H9 (cell line): ENCODE data around the gene NEGR1. TPM values are rescaled to one million over a fixed set of nuclear protein-coding genes. Genes with fewer than 3 reads are reported as not detected.

Experiments used
- DNase-seq: peaks from one replicate; pipeline ENCODE4 v3.0.0-alpha.2; 2017
- H2AFZ ChIP-seq: one replicate; pipeline ENCODE4 v1.6.1; 2013; ENCODE audit warnings: mild to moderate bottlenecking, low read length, control low read depth, moderate library complexity
- H2AK5ac ChIP-seq: 2 replicates; pipeline ENCODE4 v1.6.1; 2013; ENCODE audit warnings: low read length, control low read depth, mixed read lengths; ENCODE audit not compliant: insufficient read length
- H2BK120ac ChIP-seq: one replicate; pipeline ENCODE4 v1.6.1; 2013; ENCODE audit warnings: low read depth, mild to moderate bottlenecking, low read length, control low read depth, inconsistent platforms; ENCODE audit not compliant: poor library complexity, severe bottlenecking
- H2BK12ac ChIP-seq: 2 replicates; pipeline ENCODE4 v1.6.1; 2013; ENCODE audit warnings: low read length, control low read depth, mixed read lengths, low read depth; ENCODE audit not compliant: insufficient read length
- H2BK15ac ChIP-seq: 2 replicates; pipeline ENCODE4 v1.6.1; 2013; ENCODE audit warnings: low read depth, low read length, control low read depth
- H2BK20ac ChIP-seq: one replicate; pipeline ENCODE4 v1.6.1; 2013; ENCODE audit warnings: low read depth, mild to moderate bottlenecking, low read length, control low read depth, inconsistent platforms; ENCODE audit not compliant: poor library complexity, severe bottlenecking
- H2BK5ac ChIP-seq: 2 replicates; pipeline ENCODE4 v1.6.1; 2013; ENCODE audit warnings: low read length, control low read depth, mixed read lengths; ENCODE audit not compliant: insufficient read length
- H3K14ac ChIP-seq: 2 replicates; pipeline ENCODE4 v1.6.1; 2013; ENCODE audit warnings: low read length, control low read depth; ENCODE audit not compliant: insufficient read depth
- H3K18ac ChIP-seq: 2 replicates; pipeline ENCODE4 v1.6.1; 2013; ENCODE audit warnings: low read depth, mild to moderate bottlenecking, mixed read lengths, low read length, control low read depth; ENCODE audit not compliant: insufficient read length
- H3K23ac ChIP-seq: 2 replicates; pipeline ENCODE4 v1.6.1; 2013; ENCODE audit warnings: low read length, control low read depth, mixed read lengths, low read depth; ENCODE audit not compliant: insufficient read length
- H3K23me2 ChIP-seq: 2 replicates; pipeline ENCODE4 v1.6.1; 2013; ENCODE audit warnings: low read depth, mild to moderate bottlenecking, mixed read lengths, low read length, control low read depth; ENCODE audit not compliant: insufficient read length, poor library complexity, severe bottlenecking
- H3K27ac ChIP-seq: 2 replicates; pipeline ENCODE4 v1.5.1; 2013; ENCODE audit warnings: low read length, control low read depth, mixed read lengths, low read depth; ENCODE audit not compliant: insufficient read length
- H3K27me3 ChIP-seq: 2 replicates; pipeline ENCODE4 v1.6.1; 2013; ENCODE audit warnings: low read length, control low read depth, inconsistent platforms; ENCODE audit not compliant: insufficient read depth
- H3K4ac ChIP-seq: 2 replicates; pipeline ENCODE4 v1.6.1; 2013; ENCODE audit warnings: low read depth, mild to moderate bottlenecking, control low read depth, inconsistent platforms, low read length, moderate library complexity
- H3K4me1 ChIP-seq: 2 replicates; pipeline ENCODE4 v1.6.1; 2013; ENCODE audit warnings: low read length, control low read depth, inconsistent platforms; ENCODE audit not compliant: insufficient read depth
- H3K4me2 ChIP-seq: 2 replicates; pipeline ENCODE4 v1.6.1; 2013; ENCODE audit warnings: low read length, control low read depth, mixed read lengths; ENCODE audit not compliant: insufficient read length, insufficient read depth
- H3K56ac ChIP-seq: 2 replicates; pipeline ENCODE4 v1.6.1; 2013; ENCODE audit warnings: low read depth, mild to moderate bottlenecking, mixed read lengths, low read length, control low read depth; ENCODE audit not compliant: insufficient read length
- H3K79me1 ChIP-seq: 2 replicates; pipeline ENCODE4 v1.6.1; 2013; ENCODE audit warnings: low read depth, mild to moderate bottlenecking, moderate library complexity, low read length, control low read depth, inconsistent platforms; ENCODE audit not compliant: insufficient read depth, poor library complexity, severe bottlenecking
- H3K79me2 ChIP-seq: 2 replicates; pipeline ENCODE4 v1.6.1; 2013; ENCODE audit warnings: low read length, control low read depth, inconsistent platforms; ENCODE audit not compliant: insufficient read depth
- H3K9ac ChIP-seq: 2 replicates; pipeline ENCODE4 v1.6.1; 2013; ENCODE audit warnings: low read length, control low read depth, mixed read lengths; ENCODE audit not compliant: insufficient read length; ENCODE audit errors: extremely low read depth
- H3K9me3 ChIP-seq: one replicate; pipeline ENCODE4 v1.6.1; 2013; ENCODE audit warnings: low read depth, low read length, inconsistent platforms; ENCODE audit not compliant: control insufficient read depth
- H3T11ph ChIP-seq: one replicate; pipeline ENCODE4 v1.6.1; 2013; ENCODE audit warnings: mild to moderate bottlenecking, low read length, control low read depth, inconsistent platforms
- H4K20me1 ChIP-seq: one replicate; pipeline ENCODE4 v1.6.1; 2013; ENCODE audit not compliant: control insufficient read depth, insufficient read length, insufficient read depth
- H4K5ac ChIP-seq: 2 replicates; pipeline ENCODE4 v1.6.1; 2013; ENCODE audit warnings: low read depth, mild to moderate bottlenecking, mixed read lengths, low read length, control low read depth; ENCODE audit not compliant: insufficient read length
- H4K8ac ChIP-seq: replicated peaks from 2 replicates; pipeline ENCODE4 v1.6.1; 2013; ENCODE audit warnings: low read length, control low read depth, mixed read lengths, low read depth; ENCODE audit not compliant: insufficient read length
- H4K91ac ChIP-seq: 2 replicates; pipeline ENCODE4 v1.6.1; 2013; ENCODE audit warnings: low read depth, mild to moderate bottlenecking, moderate library complexity, mixed read lengths, low read length, control low read depth; ENCODE audit not compliant: insufficient read length
- H3K27ac Mint-ChIP-seq, 3 experiments: 2 replicates in 2 of 3; 3 replicates in 1 of 3; pipeline ENCODE4 v1.8.0; 2020 to 2021; ENCODE audit warnings: mixed read lengths in 3 of 3, mild to moderate bottlenecking in 1 of 3, moderate library complexity in 1 of 3
- H3K27me3 Mint-ChIP-seq: 2 replicates; pipeline ENCODE4 v1.8.0; 2021; ENCODE audit warnings: low read depth, mild to moderate bottlenecking, moderate library complexity, mixed read lengths
- H3K36me3 Mint-ChIP-seq, 3 experiments: 2 replicates in 2 of 3; 3 replicates in 1 of 3; pipeline ENCODE4 v1.8.0; 2020 to 2021; ENCODE audit warnings: low read depth in 3 of 3, mixed read lengths in 3 of 3; ENCODE audit not compliant: insufficient read depth in 1 of 3
- H3K4me1 Mint-ChIP-seq, 2 experiments: 2 replicates each; pipeline ENCODE4 v1.8.0; 2020; ENCODE audit warnings: mixed read lengths in 2 of 2
- H3K4me3 Mint-ChIP-seq, 2 experiments: 2 replicates in 1 of 2; 3 replicates in 1 of 2; pipeline ENCODE4 v1.8.0; 2020 to 2021; ENCODE audit warnings: mild to moderate bottlenecking in 2 of 2, mixed read lengths in 2 of 2, moderate library complexity in 1 of 2
- H3K9me3 Mint-ChIP-seq, 2 experiments: 2 replicates in 1 of 2; 3 replicates in 1 of 2; pipeline ENCODE4 v1.8.0; 2020; ENCODE audit warnings: mild to moderate bottlenecking in 2 of 2, mixed read lengths in 2 of 2, moderate library complexity in 1 of 2
- WGBS: extraction: QIAGEN DNeasy Blood & Tissue Kit; methylation state at CpG from one replicate; pipeline ENCODE4 v1.1.7; 2013; ENCODE audit warnings: missing lambda C conversion rate, low lambda C conversion rate, mixed read lengths; ENCODE audit not compliant: insufficient read length; ENCODE audit errors: extremely low coverage; 5-methylcytosine and 5-hydroxymethylcytosine counted together
- total RNA-seq: library from RNA; stranded (reverse); gene quantifications from 2 replicates; pipeline ENCODE4 v1.2.1, GENCODE V29; 2021
- TF ChIP-seq, protein P1 (sequence below): fragments of 200-600 bp; sonication (generic); conservative IDR thresholded peaks from 3 replicates; pipeline ENCODE4 v1.8.0; 2021; ENCODE audit warnings: antibody characterized with exemption, mild to moderate bottlenecking

Gene NEGR1
- total RNA-seq, 1 experiment from 2014 or later: 0.13 TPM

DNA sequence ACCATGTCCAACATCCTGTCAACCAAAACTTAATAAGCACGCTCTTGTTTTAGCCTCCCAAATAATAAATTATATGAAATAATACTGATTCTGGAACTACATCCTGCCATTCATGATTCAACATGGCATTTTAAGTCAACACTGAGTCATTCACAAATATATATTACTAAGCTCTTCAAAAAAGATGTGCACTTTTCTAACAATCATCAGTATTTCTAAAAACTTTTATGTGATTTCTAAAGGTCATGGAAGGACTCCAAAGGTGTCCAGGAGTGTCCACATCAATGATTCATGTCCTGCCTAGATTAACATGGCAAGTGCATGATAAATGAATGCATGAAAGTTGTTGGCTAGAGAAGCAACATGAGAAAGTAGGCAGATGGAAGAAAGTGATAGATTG, 51.6 kb downstream of the NEGR1 start:
- Histone ChIP-seq H4K5ac (no peak overlapping the region), H3K4me1 (no peaks in the 10 kb centered on the region), H3K4me2 (no peak overlapping the region), H3K14ac (no peak overlapping the region), H2BK15ac (no peak overlapping the region), H2BK12ac (no peak overlapping the region), H3K9ac (no peak overlapping the region), H3K27me3 (no peaks in the 10 kb centered on the region), H3K4ac (no peak overlapping the region), H3K23ac (no peak overlapping the region), H3K18ac (no peak overlapping the region), H3K79me1 (no peaks in the 10 kb centered on the region), H4K8ac (no peak overlapping the region), H3T11ph (no peak overlapping the region), H3K79me2 (no peaks in the 10 kb centered on the region), H4K20me1 (no peaks in the 10 kb centered on the region), H2BK5ac (no peak overlapping the region), H3K9me3 (no peaks in the 10 kb centered on the region), H2BK20ac (no peak overlapping the region), H2BK120ac (no peak overlapping the region), H2AFZ (no peak overlapping the region), H3K27ac (no peak overlapping the region), H2AK5ac (no peak overlapping the region), H3K56ac (no peak overlapping the region), H4K91ac (no peak overlapping the region), H3K23me2 (no peaks in the 10 kb centered on the region)
- no peaks in the 10 kb centered on the region for H3K4me1 Mint-ChIP-seq
- DNase-seq: no peak
- no peaks in the 10 kb centered on the region; the same call in 1 of the 2 replicates for H3K27me3 Mint-ChIP-seq
- peaks cover 0 to 6% (median 0%) of the 10 kb centered on the region in 3 experiments; a peak in 2 of 7 replicates for H3K36me3 Mint-ChIP-seq
- no peak overlapping the region for H3K27ac Mint-ChIP-seq
- no peaks in the 10 kb centered on the region for H3K9me3 Mint-ChIP-seq
- no CpG with 5 or more reads among the region's 1 CpG for WGBS
- no peak overlapping the region for H3K4me3 Mint-ChIP-seq
- TF ChIP-seq, protein P1, sequence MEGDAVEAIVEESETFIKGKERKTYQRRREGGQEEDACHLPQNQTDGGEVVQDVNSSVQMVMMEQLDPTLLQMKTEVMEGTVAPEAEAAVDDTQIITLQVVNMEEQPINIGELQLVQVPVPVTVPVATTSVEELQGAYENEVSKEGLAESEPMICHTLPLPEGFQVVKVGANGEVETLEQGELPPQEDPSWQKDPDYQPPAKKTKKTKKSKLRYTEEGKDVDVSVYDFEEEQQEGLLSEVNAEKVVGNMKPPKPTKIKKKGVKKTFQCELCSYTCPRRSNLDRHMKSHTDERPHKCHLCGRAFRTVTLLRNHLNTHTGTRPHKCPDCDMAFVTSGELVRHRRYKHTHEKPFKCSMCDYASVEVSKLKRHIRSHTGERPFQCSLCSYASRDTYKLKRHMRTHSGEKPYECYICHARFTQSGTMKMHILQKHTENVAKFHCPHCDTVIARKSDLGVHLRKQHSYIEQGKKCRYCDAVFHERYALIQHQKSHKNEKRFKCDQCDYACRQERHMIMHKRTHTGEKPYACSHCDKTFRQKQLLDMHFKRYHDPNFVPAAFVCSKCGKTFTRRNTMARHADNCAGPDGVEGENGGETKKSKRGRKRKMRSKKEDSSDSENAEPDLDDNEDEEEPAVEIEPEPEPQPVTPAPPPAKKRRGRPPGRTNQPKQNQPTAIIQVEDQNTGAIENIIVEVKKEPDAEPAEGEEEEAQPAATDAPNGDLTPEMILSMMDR: no peak
